ENCODE measurements around the gene FBXO15.

Gene FBXO15

GRCh38 chr18:74155276-74155675, 7.6 kb upstream of the FBXO15 start:
- no peaks in the 10 kb centered on the region for H3K27me3 ChIP-seq (ENCODE audit: control insufficient read depth, insufficient read depth, low read length)
- H2AFZ ChIP-seq = no peak overlapping the region
- H3K4me1 ChIP-seq = peaks cover 5% of the 10 kb centered on the region
- H3K4me2 ChIP-seq (ENCODE audit: low read length) = no peak overlapping the region
- H3K9ac ChIP-seq = no peak overlapping the region
- H3K9me3 ChIP-seq (ENCODE audit: control insufficient read depth, low read length) = no peaks in the 10 kb centered on the region
- peaks cover 7% of the 10 kb centered on the region for H3K79me2 ChIP-seq
- H3K27ac ChIP-seq = no peak overlapping the region
- no peak overlapping the region for H3K4me3 ChIP-seq (ENCODE audit: low read depth, low read length)
- TF ChIP-seq CTCF (IDR thresholded peaks at IDR 0.05) = no peak
- no peaks in the 10 kb centered on the region for H3K36me3 ChIP-seq (ENCODE audit: control insufficient read depth, insufficient read depth, low read length)

- TF ChIP-seq CTCF (IDR thresholded peaks at IDR 0.05) = no peak
- Histone ChIP-seq H3K4me3 (ENCODE audit: low read depth, low read length) (no peak overlapping the region), H3K79me2 (peaks cover 11% of the 10 kb centered on the region), H3K9ac (no peak overlapping the region), H3K27me3 (ENCODE audit: control insufficient read depth, insufficient read depth, low read length) (no peaks in the 10 kb centered on the region), H3K4me2 (ENCODE audit: low read length) (no peak overlapping the region), H3K4me1 (peaks cover 8% of the 10 kb centered on the region), H2AFZ (no peak overlapping the region), H3K27ac (no peak overlapping the region), H3K9me3 (ENCODE audit: control insufficient read depth, low read length) (no peaks in the 10 kb centered on the region), H3K36me3 (ENCODE audit: control insufficient read depth, insufficient read depth, low read length) (no peaks in the 10 kb centered on the region)
Measured at GRCh38 chr18:74154716-74155115, 7.1 kb upstream of the FBXO15 start.

- H2AFZ ChIP-seq = no peak overlapping the region
- no peak overlapping the region for H3K9ac ChIP-seq
- H3K79me2 ChIP-seq = peaks cover 20% of the 10 kb centered on the region
- no peak overlapping the region for H3K27ac ChIP-seq
- no peak overlapping the region for H3K4me3 ChIP-seq (ENCODE audit: low read depth, low read length)
- H3K36me3 ChIP-seq (ENCODE audit: control insufficient read depth, insufficient read depth, low read length) = no peaks in the 10 kb centered on the region
- no peak for TF ChIP-seq CTCF (IDR thresholded peaks at IDR 0.05)
- no peaks in the 10 kb centered on the region for H3K9me3 ChIP-seq (ENCODE audit: control insufficient read depth, low read length)
- no peak overlapping the region for H3K4me2 ChIP-seq (ENCODE audit: low read length)
- no peaks in the 10 kb centered on the region for H3K27me3 ChIP-seq (ENCODE audit: control insufficient read depth, insufficient read depth, low read length)
- peaks cover 9% of the 10 kb centered on the region for H3K4me1 ChIP-seq
Measured at GRCh38 chr18:74153793-74154192, 6.2 kb upstream of the FBXO15 start.

- H3K9ac ChIP-seq = no peak overlapping the region
- no peak overlapping the region for H3K4me3 ChIP-seq (ENCODE audit: low read depth, low read length)
- H3K27me3 ChIP-seq (ENCODE audit: control insufficient read depth, insufficient read depth, low read length) = no peaks in the 10 kb centered on the region
- H2AFZ ChIP-seq = no peak overlapping the region
- H3K9me3 ChIP-seq (ENCODE audit: control insufficient read depth, low read length) = no peaks in the 10 kb centered on the region
- H3K4me1 ChIP-seq = peaks cover 9% of the 10 kb centered on the region
- H3K79me2 ChIP-seq = peaks cover 24% of the 10 kb centered on the region
- H3K4me2 ChIP-seq (ENCODE audit: low read length) = no peak overlapping the region
- no peaks in the 10 kb centered on the region for H3K36me3 ChIP-seq (ENCODE audit: control insufficient read depth, insufficient read depth, low read length)
- no peak for TF ChIP-seq CTCF (IDR thresholded peaks at IDR 0.05)
- no peak overlapping the region for H3K27ac ChIP-seq
Measured at GRCh38 chr18:74153377-74153776, 5.7 kb upstream of the FBXO15 start.

- TF ChIP-seq CTCF (IDR thresholded peaks at IDR 0.05) = no peak
- H3K4me1 ChIP-seq = peaks cover 9% of the 10 kb centered on the region
- H3K79me2 ChIP-seq = peaks cover 25% of the 10 kb centered on the region
- no peak overlapping the region for H2AFZ ChIP-seq
- H3K27me3 ChIP-seq (ENCODE audit: control insufficient read depth, insufficient read depth, low read length) = no peaks in the 10 kb centered on the region
- H3K9ac ChIP-seq = no peak overlapping the region
- H3K4me3 ChIP-seq (ENCODE audit: low read depth, low read length) = no peak overlapping the region
- H3K36me3 ChIP-seq (ENCODE audit: control insufficient read depth, insufficient read depth, low read length) = no peaks in the 10 kb centered on the region
- H3K4me2 ChIP-seq (ENCODE audit: low read length) = no peak overlapping the region
- no peak overlapping the region for H3K27ac ChIP-seq
- H3K9me3 ChIP-seq (ENCODE audit: control insufficient read depth, low read length) = no peaks in the 10 kb centered on the region
Measured at GRCh38 chr18:74152857-74153256, 5.2 kb upstream of the FBXO15 start.
